T-helper 1 cell treated with Interleukin-12 subunit alpha and Interleukin-12 subunit beta and Interleukin-4 antibody, amounts not matched to agents 30 μg/mL and 1 μg/mL, for 36 hours (primary cell): Measurements from ENCODE around the gene SLC35E1.
A peak's percentile ranks its signal among the peaks of the same experiment; 100 is the strongest.

Experiments used
- H3K27ac Mint-ChIP-seq: one replicate; pipeline ENCODE4 v1.8.0; 2021; ENCODE audit warnings: mild to moderate bottlenecking, mixed read lengths
- H3K27me3 Mint-ChIP-seq: one replicate; pipeline ENCODE4 v1.8.0; 2021; ENCODE audit warnings: low read depth, mixed read lengths
- H3K36me3 Mint-ChIP-seq: one replicate; pipeline ENCODE4 v1.8.0; 2021; ENCODE audit warnings: low read depth, mixed read lengths
- H3K4me1 Mint-ChIP-seq: one replicate; pipeline ENCODE4 v1.8.0; 2021; ENCODE audit warnings: low read depth, mixed read lengths
- H3K4me3 Mint-ChIP-seq: one replicate; pipeline ENCODE4 v1.8.0; 2021; ENCODE audit warnings: mild to moderate bottlenecking, moderate library complexity, mixed read lengths
- H3K9me3 Mint-ChIP-seq: one replicate; pipeline ENCODE4 v1.8.0; 2021; ENCODE audit warnings: mixed read lengths

The SLC35E1 gene

GRCh38 chr19:16590876-16591802 lies 18.9 kb upstream of the SLC35E1 start:
- Mint-ChIP-seq H3K36me3 (peaks cover 5% of the 10 kb centered on the region), H3K9me3 (no peaks in the 10 kb centered on the region), H3K27ac (no peak overlapping the region), H3K27me3 (no peaks in the 10 kb centered on the region), H3K4me1 (peaks cover 78% of the 10 kb centered on the region), H3K4me3 (no peak overlapping the region)

- Mint-ChIP-seq H3K4me3 (no peak overlapping the region), H3K27me3 (no peaks in the 10 kb centered on the region), H3K4me1 (peaks cover 78% of the 10 kb centered on the region), H3K36me3 (peaks cover 7% of the 10 kb centered on the region), H3K27ac (no peak overlapping the region), H3K9me3 (no peaks in the 10 kb centered on the region)
These were observed 17.7 kb upstream of the SLC35E1 start for GRCh38 chr19:16589917-16590316.

- peaks cover 7% of the 10 kb centered on the region for H3K36me3 Mint-ChIP-seq
- H3K4me1 Mint-ChIP-seq = peaks cover 79% of the 10 kb centered on the region
- peak overlapping the region; percentile 79 for H3K4me3 Mint-ChIP-seq
- H3K9me3 Mint-ChIP-seq = no peaks in the 10 kb centered on the region
- H3K27ac Mint-ChIP-seq = peak overlapping the region; percentile 91
- H3K27me3 Mint-ChIP-seq = no peaks in the 10 kb centered on the region
These were observed 16.8 kb upstream of the SLC35E1 start for GRCh38 chr19:16588824-16589577.

GRCh38 chr19:16587833-16588823 lies 15.9 kb upstream of the SLC35E1 start:
- peaks cover 79% of the 10 kb centered on the region for H3K4me1 Mint-ChIP-seq
- H3K27me3 Mint-ChIP-seq = no peaks in the 10 kb centered on the region
- H3K4me3 Mint-ChIP-seq = peak overlapping the region; percentile 79
- H3K27ac Mint-ChIP-seq = peak overlapping the region; percentile 91
- H3K9me3 Mint-ChIP-seq = no peaks in the 10 kb centered on the region
- H3K36me3 Mint-ChIP-seq = peaks cover 5% of the 10 kb centered on the region

GRCh38 chr19:16586991-16587832 lies 15.0 kb upstream of the SLC35E1 start:
- peaks cover 80% of the 10 kb centered on the region for H3K4me1 Mint-ChIP-seq
- H3K9me3 Mint-ChIP-seq = no peaks in the 10 kb centered on the region
- peak overlapping the region; percentile 91 for H3K27ac Mint-ChIP-seq
- no peaks in the 10 kb centered on the region for H3K27me3 Mint-ChIP-seq
- peaks cover 2% of the 10 kb centered on the region for H3K36me3 Mint-ChIP-seq
- peak overlapping the region; percentile 79 for H3K4me3 Mint-ChIP-seq

- Mint-ChIP-seq H3K36me3 (peaks cover 2% of the 10 kb centered on the region), H3K4me1 (peaks cover 82% of the 10 kb centered on the region)
These were observed 14.3 kb upstream of the SLC35E1 start for GRCh38 chr19:16586477-16586871.

GRCh38 chr19:16585808-16586476 lies 13.7 kb upstream of the SLC35E1 start:
- no peaks in the 10 kb centered on the region for H3K27me3 Mint-ChIP-seq
- no peaks in the 10 kb centered on the region for H3K9me3 Mint-ChIP-seq
- peak overlapping the region; percentile 91 for H3K27ac Mint-ChIP-seq
- peak overlapping the region; percentile 79 for H3K4me3 Mint-ChIP-seq
- H3K4me1 Mint-ChIP-seq = peaks cover 79% of the 10 kb centered on the region
- H3K36me3 Mint-ChIP-seq = peaks cover 2% of the 10 kb centered on the region

More at GRCh38 chr19:16586477-16586871, 14.3 kb upstream of the SLC35E1 start:
- no peaks in the 10 kb centered on the region for H3K27me3 Mint-ChIP-seq
- H3K4me3 Mint-ChIP-seq = peak overlapping the region; percentile 79
- peak overlapping the region; percentile 91 for H3K27ac Mint-ChIP-seq
- no peaks in the 10 kb centered on the region for H3K9me3 Mint-ChIP-seq

GRCh38 chr19:16585094-16585801 lies 13.0 kb upstream of the SLC35E1 start:
- Mint-ChIP-seq H3K4me1 (peaks cover 79% of the 10 kb centered on the region), H3K36me3 (peaks cover 2% of the 10 kb centered on the region), H3K9me3 (no peaks in the 10 kb centered on the region), H3K4me3 (peak overlapping the region; percentile 79), H3K27me3 (no peaks in the 10 kb centered on the region), H3K27ac (peak overlapping the region; percentile 91)

GRCh38 chr19:16584248-16585093 lies 12.3 kb upstream of the SLC35E1 start:
- H3K4me1 Mint-ChIP-seq = peaks cover 71% of the 10 kb centered on the region
- H3K27me3 Mint-ChIP-seq = no peaks in the 10 kb centered on the region
- no peaks in the 10 kb centered on the region for H3K9me3 Mint-ChIP-seq
- peaks cover 2% of the 10 kb centered on the region for H3K36me3 Mint-ChIP-seq
- H3K4me3 Mint-ChIP-seq = peak overlapping the region; percentile 79
- H3K27ac Mint-ChIP-seq = peak overlapping the region; percentile 91

- H3K36me3 Mint-ChIP-seq = peaks cover 7% of the 10 kb centered on the region
- peaks cover 53% of the 10 kb centered on the region for H3K4me1 Mint-ChIP-seq
- H3K9me3 Mint-ChIP-seq = no peaks in the 10 kb centered on the region
- H3K27me3 Mint-ChIP-seq = no peaks in the 10 kb centered on the region
- H3K27ac Mint-ChIP-seq = peak overlapping the region; percentile 91
- no peak overlapping the region for H3K4me3 Mint-ChIP-seq
These were observed 10.5 kb upstream of the SLC35E1 start for GRCh38 chr19:16582486-16583261.

GRCh38 chr19:16581971-16582343 lies 9.7 kb upstream of the SLC35E1 start:
- Mint-ChIP-seq H3K36me3 (peaks cover 8% of the 10 kb centered on the region), H3K9me3 (no peaks in the 10 kb centered on the region), H3K27me3 (no peaks in the 10 kb centered on the region), H3K27ac (peak overlapping the region; percentile 49), H3K4me3 (no peak overlapping the region), H3K4me1 (peaks cover 47% of the 10 kb centered on the region)
